Measurements from ENCODE around the gene ASNSD1. TPM values are rescaled to one million over a fixed set of nuclear protein-coding genes. Genes with fewer than 3 reads are reported as not detected.

ASNSD1 gene
- total and polyA plus RNA-seq, 2 of the 13 experiments (the other 11 are each of a cell fraction or from before 2014, with no cell fraction given), result 35.1 to 96.6 TPM

DNA sequence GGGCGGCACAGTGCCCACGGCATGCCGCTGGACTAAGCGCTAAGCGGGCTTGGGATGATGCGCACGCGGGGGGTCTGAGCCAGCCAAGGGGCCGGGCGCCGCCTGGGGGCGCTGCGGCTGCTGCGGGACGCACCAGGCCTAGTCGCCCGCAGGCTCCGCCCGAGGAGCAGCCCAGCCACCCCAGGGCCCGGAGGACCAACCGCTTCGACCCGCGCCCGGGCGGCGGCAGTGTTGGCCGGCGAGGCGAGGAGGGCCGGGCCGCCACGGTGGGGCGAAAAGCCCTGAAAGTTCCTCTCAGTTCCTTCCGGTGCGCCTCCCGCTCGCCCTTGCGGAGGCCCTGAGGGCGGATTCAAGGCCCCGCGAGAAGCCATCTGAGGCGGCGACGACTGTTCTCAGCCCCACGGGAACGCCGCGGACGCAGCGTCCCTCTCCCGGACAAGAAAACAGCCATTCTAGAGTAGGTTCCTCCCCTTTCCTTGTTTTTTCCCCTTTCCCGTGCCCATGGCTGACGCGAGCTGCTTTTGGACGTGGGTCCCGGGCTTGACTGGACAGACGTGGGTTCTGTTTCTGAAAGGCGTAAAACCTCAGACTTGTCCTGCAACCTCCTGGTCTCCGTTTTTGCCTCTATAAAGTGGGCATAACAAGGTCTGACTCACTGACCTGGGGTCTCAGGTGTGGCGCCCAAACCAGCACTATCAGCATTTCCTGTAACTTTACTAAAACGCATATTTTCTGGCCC lies 13.3 kb downstream of the ASNSD1 start, which contains the start of gene ANKAR (continued):
- TF ChIP-seq PRDM15 (CRISPR knock-in tag; IDR thresholded peaks at IDR 0.05) (peak; percentile 75; the same call in 1 of the 2 replicates), TEF (CRISPR knock-in tag; IDR thresholded peaks at IDR 0.05) (no peak), NR2C2 (CRISPR knock-in tag; IDR thresholded peaks at IDR 0.05; ENCODE audit: borderline replicate concordance) (peak; percentile 80; the same call in 1 of the 2 replicates), ZNF570 (CRISPR knock-in tag; IDR thresholded peaks at IDR 0.05; ENCODE audit: borderline replicate concordance) (no peak; the same call in 1 of the 2 replicates), PPARG (CRISPR knock-in tag; conservative IDR thresholded peaks at IDR 0.05) (peak; percentile 82), SRY (CRISPR knock-in tag; IDR thresholded peaks at IDR 0.05) (no peak; the same call in 1 of the 2 replicates), TSC22D2 (CRISPR knock-in tag; IDR thresholded peaks at IDR 0.05; ENCODE audit: borderline replicate concordance) (peak; percentile 75; the same call in 1 of the 2 replicates), SNAPC5 (CRISPR knock-in tag; IDR thresholded peaks at IDR 0.05; ENCODE audit: borderline replicate concordance) (peak; percentile 93), IRX3 (CRISPR knock-in tag; IDR thresholded peaks at IDR 0.05; ENCODE audit: borderline replicate concordance, low read depth) (peak; percentile 99), ZNF660 (CRISPR knock-in tag; IDR thresholded peaks at IDR 0.05; ENCODE audit: borderline replicate concordance, low read depth) (no peak), BHLHE40 (IDR thresholded peaks at IDR 0.05; ENCODE audit: low read length) (peak; percentile 55; the same call in 1 of the 2 replicates), ELK4 (CRISPR knock-in tag; IDR thresholded peaks at IDR 0.05; ENCODE audit: borderline replicate concordance) (0 out of 2 replicates have a peak, but pooled peaks have one; percentile 66), GTF2F1 (IDR thresholded peaks at IDR 0.05; ENCODE audit: low read length) (no peak), NRL (CRISPR knock-in tag; IDR thresholded peaks at IDR 0.05; ENCODE audit: borderline replicate concordance) (peak; percentile 99), GATA4 (IDR thresholded peaks at IDR 0.05; ENCODE audit: borderline replicate concordance, low read depth) (no peak), ZNF101 (CRISPR knock-in tag; IDR thresholded peaks at IDR 0.05; ENCODE audit: borderline replicate concordance, low read depth) (peak; percentile 80; the same call in 1 of the 2 replicates)
- TF ChIP-seq, protein P1, sequence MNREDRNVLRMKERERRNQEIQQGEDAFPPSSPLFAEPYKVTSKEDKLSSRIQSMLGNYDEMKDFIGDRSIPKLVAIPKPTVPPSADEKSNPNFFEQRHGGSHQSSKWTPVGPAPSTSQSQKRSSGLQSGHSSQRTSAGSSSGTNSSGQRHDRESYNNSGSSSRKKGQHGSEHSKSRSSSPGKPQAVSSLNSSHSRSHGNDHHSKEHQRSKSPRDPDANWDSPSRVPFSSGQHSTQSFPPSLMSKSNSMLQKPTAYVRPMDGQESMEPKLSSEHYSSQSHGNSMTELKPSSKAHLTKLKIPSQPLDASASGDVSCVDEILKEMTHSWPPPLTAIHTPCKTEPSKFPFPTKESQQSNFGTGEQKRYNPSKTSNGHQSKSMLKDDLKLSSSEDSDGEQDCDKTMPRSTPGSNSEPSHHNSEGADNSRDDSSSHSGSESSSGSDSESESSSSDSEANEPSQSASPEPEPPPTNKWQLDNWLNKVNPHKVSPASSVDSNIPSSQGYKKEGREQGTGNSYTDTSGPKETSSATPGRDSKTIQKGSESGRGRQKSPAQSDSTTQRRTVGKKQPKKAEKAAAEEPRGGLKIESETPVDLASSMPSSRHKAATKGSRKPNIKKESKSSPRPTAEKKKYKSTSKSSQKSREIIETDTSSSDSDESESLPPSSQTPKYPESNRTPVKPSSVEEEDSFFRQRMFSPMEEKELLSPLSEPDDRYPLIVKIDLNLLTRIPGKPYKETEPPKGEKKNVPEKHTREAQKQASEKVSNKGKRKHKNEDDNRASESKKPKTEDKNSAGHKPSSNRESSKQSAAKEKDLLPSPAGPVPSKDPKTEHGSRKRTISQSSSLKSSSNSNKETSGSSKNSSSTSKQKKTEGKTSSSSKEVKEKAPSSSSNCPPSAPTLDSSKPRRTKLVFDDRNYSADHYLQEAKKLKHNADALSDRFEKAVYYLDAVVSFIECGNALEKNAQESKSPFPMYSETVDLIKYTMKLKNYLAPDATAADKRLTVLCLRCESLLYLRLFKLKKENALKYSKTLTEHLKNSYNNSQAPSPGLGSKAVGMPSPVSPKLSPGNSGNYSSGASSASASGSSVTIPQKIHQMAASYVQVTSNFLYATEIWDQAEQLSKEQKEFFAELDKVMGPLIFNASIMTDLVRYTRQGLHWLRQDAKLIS (CRISPR knock-in tag; IDR thresholded peaks at IDR 0.05), result 0 out of 2 replicates have a peak, but pooled peaks have one; percentile 65

Measured in HepG2 (cell line).